ENCODE results near the gene SPDL1. TPM values are rescaled to one million over a fixed set of nuclear protein-coding genes. Genes with fewer than 3 reads are reported as not detected.

SPDL1 gene
- total and polyA plus RNA-seq, 2 experiments from 2014 or later: 17.9 to 27.3 TPM

- WGBS (ENCODE audit: low lambda C conversion rate, missing lambda C conversion rate): 42% methylated on average over 4 of the region's 4 CpGs
- no peaks in the 10 kb centered on the region for H3K27me3 ChIP-seq
- H3K9me2 ChIP-seq (replicated peaks; ENCODE audit: insufficient read depth): no peaks in the 10 kb centered on the region
- H3K4me1 ChIP-seq (ENCODE audit: insufficient read depth): no peaks in the 10 kb centered on the region
- no peaks in the 10 kb centered on the region for H3K36me3 ChIP-seq (replicated peaks; ENCODE audit: insufficient read depth, low read depth)
- H2AFZ ChIP-seq: no peak overlapping the region
- H3K4me2 ChIP-seq: no peak overlapping the region
- H3K4me3 ChIP-seq: no peak overlapping the region
- TF ChIP-seq EZH2phosphoT487 (IDR thresholded peaks at IDR 0.05; ENCODE audit: low read depth, severe bottlenecking, unreplicated experiment) (no peak), EZH2 (IDR thresholded peaks at IDR 0.05; ENCODE audit: borderline replicate concordance) (no peak), CTCF (IDR thresholded peaks at IDR 0.05; ENCODE audit: poor library complexity) (no peak)
- H4K20me1 ChIP-seq (ENCODE audit: insufficient read depth, poor library complexity, severe bottlenecking): no peaks in the 10 kb centered on the region
- H3K27ac ChIP-seq: no peak overlapping the region
- DNase-seq (ENCODE audit: low spot score): peak; percentile 19
- no peaks in the 10 kb centered on the region for H3K9me3 ChIP-seq (ENCODE audit: low read depth)
- no peaks in the 10 kb centered on the region for H3K79me2 ChIP-seq
Measured at GRCh38 chr5:169551696-169552095, 31.9 kb upstream of the SPDL1 start.

DNA sequence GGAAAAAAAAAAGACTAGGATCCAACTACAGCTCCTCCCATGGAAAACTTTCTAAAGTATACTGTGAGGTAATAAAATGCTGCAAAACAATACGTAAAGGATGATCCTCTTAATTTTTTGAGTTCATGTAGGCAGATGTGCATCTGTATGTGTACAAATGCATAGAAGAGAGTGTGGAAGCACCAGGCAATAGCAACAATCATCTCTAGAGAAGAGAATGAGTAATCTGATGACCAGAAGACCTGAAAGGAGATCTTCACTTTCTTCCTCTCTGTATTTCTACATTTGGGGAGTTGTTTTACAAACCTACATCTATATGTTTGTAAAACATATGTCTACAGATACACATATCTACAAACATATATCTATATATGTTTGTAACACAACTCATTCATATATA is 29.3 kb upstream of the SPDL1 start:
- 85% methylated on average over 1 of the region's 1 CpG for WGBS (ENCODE audit: low lambda C conversion rate, missing lambda C conversion rate)
- Histone ChIP-seq H3K27me3 (no peaks in the 10 kb centered on the region), H3K79me2 (no peaks in the 10 kb centered on the region), H3K4me3 (no peak overlapping the region), H2AFZ (no peak overlapping the region), H3K9me2 (replicated peaks; ENCODE audit: insufficient read depth) (no peaks in the 10 kb centered on the region), H3K36me3 (replicated peaks; ENCODE audit: insufficient read depth, low read depth) (no peaks in the 10 kb centered on the region), H3K27ac (no peak overlapping the region), H3K4me1 (ENCODE audit: insufficient read depth) (no peaks in the 10 kb centered on the region), H3K4me2 (no peak overlapping the region), H4K20me1 (ENCODE audit: insufficient read depth, poor library complexity, severe bottlenecking) (no peaks in the 10 kb centered on the region), H3K9me3 (ENCODE audit: low read depth) (peaks cover 4% of the 10 kb centered on the region)
- TF ChIP-seq EZH2 (IDR thresholded peaks at IDR 0.05; ENCODE audit: borderline replicate concordance) (no peak), EZH2phosphoT487 (IDR thresholded peaks at IDR 0.05; ENCODE audit: low read depth, severe bottlenecking, unreplicated experiment) (no peak), CTCF (IDR thresholded peaks at IDR 0.05; ENCODE audit: poor library complexity) (no peak)
- DNase-seq (ENCODE audit: low spot score): no peak

- TF ChIP-seq EZH2 (IDR thresholded peaks at IDR 0.05; ENCODE audit: borderline replicate concordance) (no peak), EZH2phosphoT487 (IDR thresholded peaks at IDR 0.05; ENCODE audit: low read depth, severe bottlenecking, unreplicated experiment) (no peak), CTCF (IDR thresholded peaks at IDR 0.05; ENCODE audit: poor library complexity) (no peak)
- Histone ChIP-seq H3K4me1 (ENCODE audit: insufficient read depth) (peaks cover 14% of the 10 kb centered on the region), H3K9me2 (replicated peaks; ENCODE audit: insufficient read depth) (no peaks in the 10 kb centered on the region), H3K4me3 (no peak overlapping the region), H3K9me3 (ENCODE audit: low read depth) (peaks cover 4% of the 10 kb centered on the region), H2AFZ (no peak overlapping the region), H3K36me3 (replicated peaks; ENCODE audit: insufficient read depth, low read depth) (no peaks in the 10 kb centered on the region), H3K4me2 (no peak overlapping the region), H3K27ac (no peak overlapping the region), H4K20me1 (ENCODE audit: insufficient read depth, poor library complexity, severe bottlenecking) (no peaks in the 10 kb centered on the region), H3K27me3 (no peaks in the 10 kb centered on the region), H3K79me2 (no peaks in the 10 kb centered on the region)
- WGBS (ENCODE audit: low lambda C conversion rate, missing lambda C conversion rate): 84% methylated on average over 1 of the region's 1 CpG
- no peak for DNase-seq (ENCODE audit: low spot score)
Measured at GRCh38 chr5:169557838-169558237, 25.7 kb upstream of the SPDL1 start.

DNA sequence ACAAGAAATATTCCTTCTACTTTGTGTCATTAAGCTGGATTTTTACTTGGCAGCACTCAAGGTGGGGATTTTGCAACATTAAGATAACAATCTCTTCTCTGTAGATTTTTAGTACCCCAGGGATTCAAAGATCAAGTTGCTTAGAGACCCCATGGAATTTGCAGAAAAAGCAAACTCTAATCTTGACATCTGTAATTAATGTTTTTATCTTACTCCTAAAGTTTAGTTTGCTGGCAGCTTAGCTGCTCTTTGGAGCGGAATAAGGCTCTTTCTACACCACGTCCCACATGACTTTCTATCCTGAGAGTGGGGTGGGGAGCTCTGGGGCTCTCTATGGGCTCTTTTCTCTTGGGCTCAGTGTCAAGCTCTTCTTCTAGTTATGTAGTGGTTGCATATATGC is 21.7 kb upstream of the SPDL1 start:
- Histone ChIP-seq H3K36me3 (replicated peaks; ENCODE audit: insufficient read depth, low read depth) (no peaks in the 10 kb centered on the region), H3K9me2 (replicated peaks; ENCODE audit: insufficient read depth) (no peaks in the 10 kb centered on the region), H3K4me2 (peak overlapping the region; percentile 5), H3K4me3 (no peak overlapping the region), H4K20me1 (ENCODE audit: insufficient read depth, poor library complexity, severe bottlenecking) (no peaks in the 10 kb centered on the region), H3K4me1 (ENCODE audit: insufficient read depth) (peaks cover 14% of the 10 kb centered on the region), H3K9me3 (ENCODE audit: low read depth) (peaks cover 4% of the 10 kb centered on the region), H3K27me3 (no peaks in the 10 kb centered on the region), H2AFZ (no peak overlapping the region), H3K79me2 (no peaks in the 10 kb centered on the region), H3K27ac (no peak overlapping the region)
- TF ChIP-seq EZH2phosphoT487 (IDR thresholded peaks at IDR 0.05; ENCODE audit: low read depth, severe bottlenecking, unreplicated experiment) (no peak), EZH2 (IDR thresholded peaks at IDR 0.05; ENCODE audit: borderline replicate concordance) (no peak), CTCF (IDR thresholded peaks at IDR 0.05; ENCODE audit: poor library complexity) (no peak)
- 7% methylated on average over 2 of the region's 2 CpGs for WGBS (ENCODE audit: low lambda C conversion rate, missing lambda C conversion rate)
- DNase-seq (ENCODE audit: low spot score): peak; percentile 14

Data from hepatocyte (in vitro differentiated cells).